ENCODE measurements around the gene TXNDC15.

The TXNDC15 gene

GRCh38 chr5:134938030-134938429 is 63.9 kb downstream of the TXNDC15 start:
- DNase-seq (ENCODE audit: low read depth, low spot score): no peak
- Histone ChIP-seq H3K9ac (ENCODE audit: insufficient read length, low read depth) (no peak overlapping the region), H3K27me3 (ENCODE audit: insufficient read depth, insufficient read length) (no peaks in the 10 kb centered on the region), H3K4me1 (ENCODE audit: insufficient read depth, insufficient read length) (no peaks in the 10 kb centered on the region), H3K9me3 (ENCODE audit: insufficient read depth, low read length) (no peaks in the 10 kb centered on the region), H3K36me3 (ENCODE audit: insufficient read depth, insufficient read length, low read length) (peaks cover 24% of the 10 kb centered on the region), H3K4me3 (ENCODE audit: insufficient read length, low read depth) (no peak overlapping the region)
- TF ChIP-seq SUZ12 (IDR thresholded peaks at IDR 0.05; ENCODE audit: extremely low read depth, insufficient read depth, insufficient read length) (no peak), ZNF274 (IDR thresholded peaks at IDR 0.05; ENCODE audit: low read depth, low read length) (no peak), YY1 (IDR thresholded peaks at IDR 0.05; ENCODE audit: insufficient read depth, insufficient read length) (no peak)

DNA sequence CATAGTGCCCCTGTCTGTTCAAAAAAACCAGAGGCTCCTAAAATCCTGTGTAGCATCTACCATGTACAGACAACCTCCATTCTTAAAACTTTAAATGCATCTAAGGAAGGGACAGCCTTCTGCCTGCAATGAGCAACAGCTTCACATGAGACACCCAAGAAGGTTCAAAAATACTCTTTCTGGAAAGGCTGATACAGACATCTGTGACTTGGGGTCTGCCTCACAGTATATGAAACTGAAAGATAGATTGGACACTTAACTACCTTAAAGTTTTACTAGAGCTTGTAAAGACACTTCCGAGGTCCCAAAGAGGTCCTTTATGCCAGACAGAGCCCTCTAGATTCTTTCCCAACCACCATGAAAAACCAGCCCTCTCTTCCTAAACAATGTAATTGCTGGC is 65.3 kb downstream of the TXNDC15 start:
- Histone ChIP-seq H3K9me3 (ENCODE audit: insufficient read depth, low read length) (no peaks in the 10 kb centered on the region), H3K4me1 (ENCODE audit: insufficient read depth, insufficient read length) (no peaks in the 10 kb centered on the region), H3K27me3 (ENCODE audit: insufficient read depth, insufficient read length) (no peaks in the 10 kb centered on the region), H3K4me3 (ENCODE audit: insufficient read length, low read depth) (no peak overlapping the region), H3K36me3 (ENCODE audit: insufficient read depth, insufficient read length, low read length) (peaks cover 19% of the 10 kb centered on the region), H3K9ac (ENCODE audit: insufficient read length, low read depth) (no peak overlapping the region)
- TF ChIP-seq ZNF274 (IDR thresholded peaks at IDR 0.05; ENCODE audit: low read depth, low read length): no peak
- TF ChIP-seq YY1 (IDR thresholded peaks at IDR 0.05; ENCODE audit: insufficient read depth, insufficient read length): no peak
- TF ChIP-seq SUZ12 (IDR thresholded peaks at IDR 0.05; ENCODE audit: extremely low read depth, insufficient read depth, insufficient read length): no peak
- DNase-seq (ENCODE audit: low read depth, low spot score): no peak

- DNase-seq (ENCODE audit: low read depth, low spot score): no peak
- Histone ChIP-seq H3K4me3 (ENCODE audit: insufficient read length, low read depth) (no peak overlapping the region), H3K36me3 (ENCODE audit: insufficient read depth, insufficient read length, low read length) (peaks cover 9% of the 10 kb centered on the region), H3K9ac (ENCODE audit: insufficient read length, low read depth) (no peak overlapping the region), H3K27me3 (ENCODE audit: insufficient read depth, insufficient read length) (no peaks in the 10 kb centered on the region), H3K4me1 (ENCODE audit: insufficient read depth, insufficient read length) (no peaks in the 10 kb centered on the region), H3K9me3 (ENCODE audit: insufficient read depth, low read length) (no peaks in the 10 kb centered on the region)
- TF ChIP-seq ZNF274 (IDR thresholded peaks at IDR 0.05; ENCODE audit: low read depth, low read length) (no peak), YY1 (IDR thresholded peaks at IDR 0.05; ENCODE audit: insufficient read depth, insufficient read length) (no peak), SUZ12 (IDR thresholded peaks at IDR 0.05; ENCODE audit: extremely low read depth, insufficient read depth, insufficient read length) (no peak)
These were observed 69.4 kb downstream of the TXNDC15 start for GRCh38 chr5:134943547-134943946.

DNA sequence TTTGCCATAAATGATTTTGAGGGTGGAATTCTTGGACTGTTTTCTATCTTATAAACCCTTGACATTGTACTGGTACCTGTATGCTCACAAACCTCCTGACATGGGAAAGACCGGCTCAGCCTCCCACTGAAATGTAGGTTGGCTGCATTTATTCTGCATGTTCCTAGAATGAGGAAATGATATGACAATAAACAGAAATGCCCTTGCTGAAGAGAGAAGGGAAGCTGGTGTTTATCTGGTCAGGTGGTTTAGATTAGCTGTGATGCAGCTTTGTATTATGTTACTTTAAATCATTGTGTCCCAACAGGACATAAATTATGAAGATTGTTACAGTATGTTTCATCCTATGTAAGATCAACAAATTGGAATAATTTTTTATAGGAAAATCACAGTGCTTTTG is 70.5 kb downstream of the TXNDC15 start:
- Histone ChIP-seq H3K9me3 (ENCODE audit: insufficient read depth, low read length) (no peaks in the 10 kb centered on the region), H3K9ac (ENCODE audit: insufficient read length, low read depth) (no peak overlapping the region), H3K4me1 (ENCODE audit: insufficient read depth, insufficient read length) (no peaks in the 10 kb centered on the region), H3K4me3 (ENCODE audit: insufficient read length, low read depth) (no peak overlapping the region), H3K27me3 (ENCODE audit: insufficient read depth, insufficient read length) (no peaks in the 10 kb centered on the region), H3K36me3 (ENCODE audit: insufficient read depth, insufficient read length, low read length) (peaks cover 5% of the 10 kb centered on the region)
- DNase-seq (ENCODE audit: low read depth, low spot score): no peak
- TF ChIP-seq ZNF274 (IDR thresholded peaks at IDR 0.05; ENCODE audit: low read depth, low read length) (no peak), SUZ12 (IDR thresholded peaks at IDR 0.05; ENCODE audit: extremely low read depth, insufficient read depth, insufficient read length) (no peak), YY1 (IDR thresholded peaks at IDR 0.05; ENCODE audit: insufficient read depth, insufficient read length) (no peak)

- TF ChIP-seq YY1 (IDR thresholded peaks at IDR 0.05; ENCODE audit: insufficient read depth, insufficient read length): no peak
- no peak for TF ChIP-seq ZNF274 (IDR thresholded peaks at IDR 0.05; ENCODE audit: low read depth, low read length)
- no peak for TF ChIP-seq SUZ12 (IDR thresholded peaks at IDR 0.05; ENCODE audit: extremely low read depth, insufficient read depth, insufficient read length)
- H3K36me3 ChIP-seq (ENCODE audit: insufficient read depth, insufficient read length, low read length): peaks cover under 1% of the 10 kb centered on the region
- H3K4me3 ChIP-seq (ENCODE audit: insufficient read length, low read depth): no peak overlapping the region
- no peaks in the 10 kb centered on the region for H3K9me3 ChIP-seq (ENCODE audit: insufficient read depth, low read length)
- no peaks in the 10 kb centered on the region for H3K27me3 ChIP-seq (ENCODE audit: insufficient read depth, insufficient read length)
- DNase-seq (ENCODE audit: low read depth, low spot score): no peak
- no peaks in the 10 kb centered on the region for H3K4me1 ChIP-seq (ENCODE audit: insufficient read depth, insufficient read length)
- no peak overlapping the region for H3K9ac ChIP-seq (ENCODE audit: insufficient read length, low read depth)
These were observed 70.9 kb downstream of the TXNDC15 start for GRCh38 chr5:134945041-134945440.

DNA sequence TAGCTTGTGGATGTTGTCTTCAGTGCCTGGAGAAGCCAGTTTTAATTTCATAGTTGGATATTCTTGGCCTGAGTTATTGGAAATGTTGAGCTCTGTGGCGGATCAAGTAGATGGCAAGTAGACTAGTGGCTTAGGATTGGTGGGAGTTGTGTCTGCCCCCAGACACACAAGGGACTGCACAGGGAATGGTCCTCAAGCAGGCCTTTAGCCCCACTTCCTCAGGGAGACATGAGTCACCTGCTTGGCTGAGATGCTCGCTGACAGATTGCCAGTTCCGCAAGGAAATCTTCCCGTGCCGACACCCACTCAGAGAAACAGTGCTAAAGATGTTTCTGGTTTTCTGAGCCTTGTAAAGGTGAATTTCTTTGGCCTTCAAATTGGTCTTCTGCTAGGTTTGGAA is 74.7 kb downstream of the TXNDC15 start:
- H3K36me3 ChIP-seq (ENCODE audit: insufficient read depth, insufficient read length, low read length): no peaks in the 10 kb centered on the region
- TF ChIP-seq SUZ12 (IDR thresholded peaks at IDR 0.05; ENCODE audit: extremely low read depth, insufficient read depth, insufficient read length) (no peak), ZNF274 (IDR thresholded peaks at IDR 0.05; ENCODE audit: low read depth, low read length) (no peak), YY1 (IDR thresholded peaks at IDR 0.05; ENCODE audit: insufficient read depth, insufficient read length) (no peak)
- H3K9me3 ChIP-seq (ENCODE audit: insufficient read depth, low read length): peaks cover 5% of the 10 kb centered on the region
- H3K4me1 ChIP-seq (ENCODE audit: insufficient read depth, insufficient read length): no peaks in the 10 kb centered on the region
- DNase-seq (ENCODE audit: low read depth, low spot score): no peak
- no peak overlapping the region for H3K4me3 ChIP-seq (ENCODE audit: insufficient read length, low read depth)
- no peak overlapping the region for H3K9ac ChIP-seq (ENCODE audit: insufficient read length, low read depth)
- no peaks in the 10 kb centered on the region for H3K27me3 ChIP-seq (ENCODE audit: insufficient read depth, insufficient read length)

- no peak for DNase-seq (ENCODE audit: low read depth, low spot score)
- TF ChIP-seq YY1 (IDR thresholded peaks at IDR 0.05; ENCODE audit: insufficient read depth, insufficient read length) (no peak), ZNF274 (IDR thresholded peaks at IDR 0.05; ENCODE audit: low read depth, low read length) (no peak), SUZ12 (IDR thresholded peaks at IDR 0.05; ENCODE audit: extremely low read depth, insufficient read depth, insufficient read length) (no peak)
- Histone ChIP-seq H3K27me3 (ENCODE audit: insufficient read depth, insufficient read length) (no peaks in the 10 kb centered on the region), H3K9ac (ENCODE audit: insufficient read length, low read depth) (no peak overlapping the region), H3K36me3 (ENCODE audit: insufficient read depth, insufficient read length, low read length) (no peaks in the 10 kb centered on the region), H3K4me3 (ENCODE audit: insufficient read length, low read depth) (no peak overlapping the region), H3K9me3 (ENCODE audit: insufficient read depth, low read length) (peaks cover 9% of the 10 kb centered on the region), H3K4me1 (ENCODE audit: insufficient read depth, insufficient read length) (no peaks in the 10 kb centered on the region)
These were observed 75.1 kb downstream of the TXNDC15 start for GRCh38 chr5:134949316-134949715.
